GM10266 (cell line): ENCODE data around the gene USP34.

ENCODE experiments used
- DNase-seq: peaks from one replicate; pipeline ENCODE4 v3.0.0; 2012; ENCODE audit errors: extremely low spot score
- TF ChIP-seq, protein P1 (sequence below): IDR thresholded peaks from 2 replicates; pipeline ENCODE4 v1.5.1; 2012; ENCODE audit warnings: mild to moderate bottlenecking, low read depth; ENCODE audit not compliant: control insufficient read depth, insufficient read depth; ENCODE audit errors: missing control alignments

USP34 gene

DNA sequence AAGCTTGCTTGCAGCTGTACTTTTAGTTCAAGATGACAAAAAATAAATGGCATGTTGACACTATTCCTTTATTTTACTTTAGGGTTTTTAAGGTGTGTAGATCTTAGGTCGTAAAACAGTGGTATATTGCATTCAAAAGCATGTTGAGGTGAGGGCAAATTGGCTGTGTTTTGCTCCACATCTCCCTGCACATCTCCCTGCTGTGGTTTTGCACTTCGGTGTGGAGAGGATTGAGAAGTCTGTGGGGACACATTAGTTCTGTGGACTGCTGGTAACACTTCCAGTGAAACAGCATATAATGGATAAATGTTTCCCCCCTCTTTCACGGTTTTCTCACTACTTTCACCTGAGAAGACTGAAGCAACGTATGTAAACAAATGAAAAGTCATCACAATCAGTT, 283.8 kb downstream of the USP34 start:
- TF ChIP-seq, protein P1, sequence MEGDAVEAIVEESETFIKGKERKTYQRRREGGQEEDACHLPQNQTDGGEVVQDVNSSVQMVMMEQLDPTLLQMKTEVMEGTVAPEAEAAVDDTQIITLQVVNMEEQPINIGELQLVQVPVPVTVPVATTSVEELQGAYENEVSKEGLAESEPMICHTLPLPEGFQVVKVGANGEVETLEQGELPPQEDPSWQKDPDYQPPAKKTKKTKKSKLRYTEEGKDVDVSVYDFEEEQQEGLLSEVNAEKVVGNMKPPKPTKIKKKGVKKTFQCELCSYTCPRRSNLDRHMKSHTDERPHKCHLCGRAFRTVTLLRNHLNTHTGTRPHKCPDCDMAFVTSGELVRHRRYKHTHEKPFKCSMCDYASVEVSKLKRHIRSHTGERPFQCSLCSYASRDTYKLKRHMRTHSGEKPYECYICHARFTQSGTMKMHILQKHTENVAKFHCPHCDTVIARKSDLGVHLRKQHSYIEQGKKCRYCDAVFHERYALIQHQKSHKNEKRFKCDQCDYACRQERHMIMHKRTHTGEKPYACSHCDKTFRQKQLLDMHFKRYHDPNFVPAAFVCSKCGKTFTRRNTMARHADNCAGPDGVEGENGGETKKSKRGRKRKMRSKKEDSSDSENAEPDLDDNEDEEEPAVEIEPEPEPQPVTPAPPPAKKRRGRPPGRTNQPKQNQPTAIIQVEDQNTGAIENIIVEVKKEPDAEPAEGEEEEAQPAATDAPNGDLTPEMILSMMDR, result no peak
- no peak for DNase-seq

DNA sequence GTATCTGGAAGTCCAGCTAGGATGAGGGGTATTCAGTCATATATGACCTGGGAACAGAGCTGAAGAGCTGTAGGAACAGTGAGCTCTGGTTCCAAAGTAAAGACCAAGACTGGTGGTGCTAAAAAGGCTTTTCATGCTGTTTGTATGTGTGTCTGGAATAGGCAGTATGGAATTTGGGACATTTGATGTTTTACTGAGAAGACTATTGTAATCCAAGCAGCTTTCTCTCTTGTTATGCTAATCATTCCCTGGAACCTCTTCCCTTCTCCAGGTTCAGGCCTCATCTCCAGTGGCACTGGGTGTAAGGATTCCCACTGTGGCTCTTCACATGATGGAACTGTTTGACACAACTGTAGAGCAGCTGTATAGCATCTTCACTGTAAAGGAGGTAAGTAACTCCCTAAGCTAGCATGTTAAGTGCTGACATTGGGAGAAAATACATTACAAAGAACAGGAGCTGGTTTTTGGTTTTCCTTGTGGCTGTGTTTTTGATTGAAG, 285.6 kb downstream of the USP34 start:
- no peak for DNase-seq
- TF ChIP-seq, protein P1, result no peak

DNA sequence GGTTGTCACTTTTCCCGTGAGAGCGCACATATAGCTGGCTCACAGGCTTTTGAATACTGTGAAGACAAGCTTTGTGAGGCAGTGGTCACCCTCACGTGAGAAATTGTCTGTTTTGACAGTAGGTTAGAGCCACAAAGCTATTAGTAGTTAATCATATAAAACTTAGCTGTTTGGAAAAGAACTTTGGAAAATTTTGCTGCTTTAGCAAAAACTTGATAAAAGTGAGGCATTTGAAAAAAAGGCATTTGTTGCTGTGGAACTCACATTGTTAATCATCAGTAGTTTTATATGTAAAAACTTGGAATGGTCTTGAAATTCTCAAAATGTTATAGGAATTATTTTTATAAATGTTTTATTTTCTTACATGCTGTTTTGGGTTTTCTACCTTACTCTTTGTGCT, 286.6 kb downstream of the USP34 start:
- no peak for DNase-seq
- TF ChIP-seq, protein P1, result no peak

DNA sequence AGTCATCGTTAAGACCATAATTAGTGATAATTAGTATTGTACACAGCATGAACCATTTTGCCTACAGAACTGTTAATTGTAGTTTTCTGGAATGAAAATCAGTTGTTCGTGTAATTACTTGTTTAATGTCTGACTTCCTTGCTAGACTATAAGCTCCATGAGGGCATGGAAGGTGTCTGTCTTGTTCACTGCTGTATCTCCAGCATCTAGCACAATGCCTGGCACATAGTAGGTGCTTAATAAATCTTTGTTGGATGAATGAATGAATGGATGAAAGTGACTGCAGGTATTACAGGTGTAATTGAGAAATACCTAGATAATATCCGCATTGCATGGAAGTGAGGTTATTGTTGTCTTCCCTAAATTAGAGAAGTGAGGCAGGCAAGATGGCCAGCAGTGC, 287.1 kb downstream of the USP34 start:
- DNase-seq, result no peak
- TF ChIP-seq, protein P1, result no peak

DNA sequence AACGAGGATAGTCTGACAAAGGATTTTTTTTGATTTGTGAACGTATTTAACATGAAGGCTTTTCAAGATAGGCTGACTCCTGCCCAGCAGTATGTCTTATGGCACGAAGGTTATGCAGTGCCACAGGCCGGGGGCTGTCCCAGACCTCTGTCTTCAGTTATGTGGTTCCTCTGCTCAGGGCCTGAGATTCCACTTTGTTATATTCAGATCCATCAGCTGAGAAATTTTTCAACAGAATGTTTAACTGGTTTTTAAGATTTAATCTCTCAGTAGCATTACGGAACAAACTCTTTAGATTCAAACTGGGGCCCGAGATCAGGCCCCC, 288.9 kb downstream of the USP34 start:
- DNase-seq, result no peak
- TF ChIP-seq, protein P1, result no peak

DNA sequence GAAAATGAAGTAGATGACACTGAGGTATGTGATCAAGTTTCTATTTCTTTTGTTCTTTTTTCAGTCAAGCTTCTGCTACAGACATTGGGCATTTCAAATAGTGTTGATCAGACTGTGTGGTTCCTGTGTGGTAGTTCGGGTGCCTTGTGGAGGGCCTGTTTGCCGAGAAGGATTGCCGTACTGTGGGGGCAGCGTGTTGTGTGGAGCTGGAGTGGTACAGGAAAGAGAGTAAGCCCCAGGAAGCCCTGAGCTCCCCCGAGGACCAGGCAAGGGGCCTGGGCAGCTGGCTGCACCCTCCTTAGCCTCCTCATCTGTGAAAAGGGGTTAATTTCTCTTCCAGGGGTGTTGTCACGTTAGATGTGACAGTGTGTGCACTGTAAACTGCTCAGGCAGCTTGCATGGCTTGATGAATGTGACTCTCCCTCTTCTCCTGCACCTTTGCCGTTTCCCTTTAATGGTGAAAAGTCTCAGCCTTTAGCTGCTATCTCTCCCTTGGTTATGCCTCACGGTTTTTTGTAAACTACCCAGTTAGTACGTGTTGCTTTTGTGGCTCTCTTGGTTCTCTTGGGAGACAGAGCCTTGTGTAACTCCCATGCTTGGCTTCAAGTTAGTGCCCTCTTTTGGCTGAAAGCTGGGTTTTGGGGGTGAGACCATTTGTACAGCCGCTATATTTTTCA, 289.4 kb downstream of the USP34 start:
- TF ChIP-seq, protein P1, result no peak
- no peak for DNase-seq

DNA sequence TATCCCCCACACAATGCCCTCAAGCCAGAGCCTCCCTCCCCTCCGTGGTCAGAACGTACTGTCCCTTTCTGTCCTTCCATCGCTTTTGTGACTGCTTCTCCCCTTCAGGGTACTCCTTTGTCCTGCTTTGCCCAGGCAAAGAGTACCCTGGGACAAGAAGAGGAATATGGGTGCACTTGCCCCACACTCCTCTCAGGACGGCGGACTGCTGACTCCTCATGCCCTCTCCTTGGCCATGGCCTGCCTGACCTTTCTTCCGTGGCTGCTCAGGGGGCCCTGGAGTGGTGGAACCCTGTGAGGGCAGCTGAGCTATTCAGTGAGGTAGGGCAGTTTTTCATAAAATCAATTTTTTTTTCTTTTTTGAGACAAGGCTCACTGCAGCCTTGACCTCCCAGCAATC, 290.2 kb downstream of the USP34 start:
- no peak for DNase-seq
- TF ChIP-seq, protein P1, result no peak
